C4-2B (cell line): ENCODE results near the gene PPP1R17.

Experiments used
- CTCF ChIP-seq: fragments of 450-650 bp; conservative IDR thresholded peaks from 2 replicates; pipeline ENCODE4 v1.5.1; 2017; ENCODE audit warnings: mild to moderate bottlenecking
- ZFX ChIP-seq: fragments of 450-650 bp; IDR thresholded peaks from 2 replicates; pipeline ENCODE4 v1.6.1; 2017

GRCh38 chr7:31729195-31729804, 42.3 kb downstream of the PPP1R17 start:
- peak; percentile 12; the same call in 1 of the 2 replicates for TF ChIP-seq CTCF
- no peak for TF ChIP-seq ZFX
